T-helper 1 cell (primary cell): ENCODE measurements around the gene MAGI1.

Experiments used
- DNase-seq, 5 donors: peaks; one replicate each; pipeline ENCODE4 v3.0.0-alpha.2; 2012 to 2020

MAGI1 gene

DNA sequence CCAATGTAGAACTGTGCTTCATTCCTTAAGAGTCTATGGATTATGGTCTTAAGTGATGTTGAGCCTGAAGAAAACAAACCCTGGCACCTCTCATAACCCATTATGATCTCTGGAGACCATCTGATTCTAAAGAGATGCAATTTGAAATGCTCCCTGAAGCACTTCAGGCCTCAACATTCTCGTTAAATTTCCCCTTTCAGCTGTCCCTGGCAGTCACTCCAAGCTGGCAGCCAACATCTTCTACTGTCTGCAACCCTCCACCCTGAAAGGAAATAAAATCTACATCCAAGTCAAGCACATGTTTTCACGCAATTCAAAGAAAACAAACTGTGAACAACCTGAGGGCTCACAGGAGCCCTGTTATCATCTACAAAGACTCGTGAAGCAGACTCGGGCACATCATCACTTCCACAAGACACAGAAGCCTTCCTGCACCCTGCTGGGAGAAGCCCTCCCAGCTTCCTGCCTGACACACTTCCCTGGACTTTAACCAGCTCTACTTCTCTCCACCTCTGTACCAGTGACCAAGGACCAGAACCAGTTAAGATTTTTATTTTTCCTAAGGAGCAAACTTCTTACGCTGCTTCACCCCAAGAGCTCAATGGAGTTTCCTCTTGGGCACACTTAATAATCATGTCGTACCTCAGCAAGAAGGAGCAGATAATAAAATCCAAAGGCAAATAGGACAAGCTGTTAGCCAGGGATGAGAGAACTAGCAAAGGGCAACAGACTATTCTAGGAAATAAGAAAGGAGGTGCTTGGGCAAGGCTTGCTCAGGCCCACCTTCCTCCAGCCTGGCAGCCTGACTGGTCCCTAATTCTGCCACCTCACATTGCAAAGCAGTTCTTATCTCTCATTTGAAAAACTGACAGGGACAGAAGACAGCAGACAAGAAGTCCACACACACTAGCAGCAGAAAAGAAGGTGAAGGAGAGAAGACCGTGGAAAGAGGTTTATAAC is 67.1 kb downstream of the MAGI1 start:
- no peak for DNase-seq

- DNase-seq, result no peak
Observed at GRCh38 chr3:65968996-65969395, 69.7 kb downstream of the MAGI1 start.

DNA sequence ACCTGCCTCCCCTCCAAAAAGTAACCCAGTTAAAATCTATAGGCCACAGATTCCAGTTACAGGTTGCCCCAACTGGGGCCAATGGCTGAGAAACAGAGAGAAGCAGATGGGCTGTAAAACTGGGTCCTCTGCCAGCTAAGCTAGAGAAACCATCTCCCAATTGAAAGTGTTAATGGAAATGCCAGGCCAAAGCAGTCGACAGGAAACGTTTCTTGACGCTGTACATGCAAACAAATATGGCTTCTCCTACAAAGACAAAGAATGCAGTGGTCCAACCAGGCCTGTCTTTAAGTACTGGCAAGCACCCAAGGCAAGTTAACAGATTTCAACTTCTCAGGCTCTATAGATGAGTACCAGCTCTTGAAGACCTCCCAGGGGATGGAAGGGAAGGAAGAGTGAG is 71.3 kb downstream of the MAGI1 start:
- DNase-seq, result no peak

DNA sequence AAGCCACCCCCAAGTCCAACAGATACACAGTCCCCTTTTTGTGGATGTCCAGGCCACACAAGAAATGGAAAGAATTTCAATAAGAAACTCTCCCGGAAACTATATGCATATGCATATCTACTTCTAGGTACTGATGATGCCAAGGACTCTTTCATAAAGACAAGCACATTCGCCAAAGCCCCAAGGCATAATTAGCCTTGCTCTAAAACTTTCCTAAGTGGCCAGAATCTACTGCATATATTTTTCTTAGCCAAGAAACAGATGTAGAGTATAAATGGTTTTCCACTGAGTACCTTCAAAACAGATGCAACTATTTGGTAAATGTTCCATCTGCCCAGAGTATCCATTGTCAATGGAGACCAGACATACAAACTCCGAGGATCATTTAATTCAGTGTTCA is 73.9 kb downstream of the MAGI1 start:
- DNase-seq, result no peak

GRCh38 chr3:65963787-65964677 is 74.7 kb downstream of the MAGI1 start:
- DNase-seq, result peak in 1 of 5 donors; percentile 42

- no peak for DNase-seq
Observed at GRCh38 chr3:65961733-65962132, 77.0 kb downstream of the MAGI1 start.

GRCh38 chr3:65961128-65961527 is 77.6 kb downstream of the MAGI1 start:
- no peak for DNase-seq

DNA sequence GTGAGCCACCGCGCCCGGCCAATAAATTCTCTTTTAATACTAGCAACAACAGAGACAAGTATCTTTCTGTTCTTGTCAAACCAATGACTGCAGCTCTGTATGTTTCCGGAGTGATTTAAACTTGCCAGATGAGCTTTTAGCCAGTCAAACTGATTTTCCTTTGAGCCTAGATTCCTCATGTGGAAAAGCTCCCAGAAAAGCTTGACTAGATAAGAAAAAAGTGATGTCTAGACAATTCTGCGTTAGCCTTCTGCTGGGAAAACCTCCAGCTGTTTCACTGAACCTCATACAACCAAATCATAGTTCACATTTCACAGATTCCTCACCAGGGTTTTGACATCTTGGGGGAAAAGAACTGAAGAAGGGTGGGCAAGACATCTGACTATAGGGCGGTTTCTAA is 78.6 kb downstream of the MAGI1 start:
- DNase-seq, result no peak

- DNase-seq, result no peak
Observed at GRCh38 chr3:65958216-65958615, 80.5 kb downstream of the MAGI1 start.

DNA sequence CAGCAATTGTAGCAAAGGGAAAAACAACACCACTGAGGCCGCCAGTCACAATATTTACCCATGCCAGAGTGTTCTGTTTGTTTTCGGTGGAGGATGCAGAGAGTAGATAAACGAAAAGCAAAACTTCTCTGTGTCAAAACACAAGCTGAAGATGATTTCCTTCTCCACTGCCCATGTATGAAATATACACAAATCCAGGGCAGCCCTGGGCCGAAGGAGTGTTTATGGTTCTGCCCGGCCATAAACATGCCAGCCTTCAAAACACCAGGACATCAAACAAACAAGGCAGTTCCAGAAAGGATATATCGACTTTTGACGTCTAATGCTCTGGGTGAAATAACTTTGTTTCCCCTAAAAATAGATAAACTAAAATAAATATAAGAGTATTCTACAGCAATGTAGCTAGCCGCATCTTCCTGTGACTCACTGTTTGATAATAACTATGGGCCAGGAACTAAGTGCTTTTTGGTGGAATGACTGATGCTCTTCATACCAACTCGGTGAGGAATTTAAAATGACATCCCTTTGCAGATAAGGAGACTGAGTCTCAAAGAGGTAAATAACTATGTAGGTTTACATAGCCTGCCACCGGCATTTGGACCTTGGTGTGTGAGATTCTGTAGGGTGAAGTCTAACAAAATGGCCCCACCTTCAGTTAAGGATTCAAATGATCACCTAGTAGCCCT is 82.8 kb downstream of the MAGI1 start:
- no peak for DNase-seq

- no peak for DNase-seq
Observed at GRCh38 chr3:65953881-65954733, 84.6 kb downstream of the MAGI1 start.

DNA sequence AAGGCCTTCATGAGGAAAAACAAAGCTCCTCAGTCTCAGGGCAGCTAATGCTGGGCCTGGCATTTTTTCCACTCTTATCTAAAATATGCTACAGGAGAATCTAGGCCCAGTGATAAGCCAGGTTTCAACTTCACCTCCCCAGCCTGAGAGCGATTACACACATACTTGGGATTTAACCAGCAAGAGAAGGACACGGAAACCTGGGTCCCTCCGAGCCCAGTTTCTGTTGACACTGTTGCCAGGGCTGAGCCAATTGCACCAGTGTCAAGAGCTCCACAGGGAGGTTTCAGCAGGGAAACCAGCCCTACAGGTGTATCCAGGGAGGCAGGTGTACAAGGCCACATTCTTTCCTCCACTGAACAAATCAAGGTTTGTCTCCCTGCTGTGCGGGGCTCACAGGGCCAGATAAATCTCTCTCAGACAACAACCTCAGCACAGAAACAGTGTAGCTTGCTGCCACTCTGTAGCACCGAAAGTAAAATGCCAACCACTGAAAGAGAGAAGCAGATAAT is 85.4 kb downstream of the MAGI1 start:
- DNase-seq, result no peak

DNA sequence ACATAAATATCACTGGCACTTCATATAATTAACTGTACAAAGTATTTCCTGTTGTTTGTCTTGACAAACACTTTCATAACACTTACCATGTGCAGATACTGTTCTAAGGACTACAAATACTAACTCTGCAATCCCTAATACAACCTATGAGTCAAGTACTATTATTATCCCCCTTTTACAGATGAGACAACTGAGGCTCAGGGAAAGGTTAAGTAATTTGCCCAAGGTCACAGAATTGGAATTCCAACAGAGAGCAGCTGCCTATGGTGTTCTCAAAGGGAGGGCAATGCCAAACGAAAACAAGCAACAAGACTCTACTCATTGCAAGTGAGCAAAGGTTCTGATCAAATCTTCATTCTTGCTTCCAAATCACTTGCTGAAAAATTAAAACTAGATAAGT is 85.9 kb downstream of the MAGI1 start:
- no peak for DNase-seq

DNA sequence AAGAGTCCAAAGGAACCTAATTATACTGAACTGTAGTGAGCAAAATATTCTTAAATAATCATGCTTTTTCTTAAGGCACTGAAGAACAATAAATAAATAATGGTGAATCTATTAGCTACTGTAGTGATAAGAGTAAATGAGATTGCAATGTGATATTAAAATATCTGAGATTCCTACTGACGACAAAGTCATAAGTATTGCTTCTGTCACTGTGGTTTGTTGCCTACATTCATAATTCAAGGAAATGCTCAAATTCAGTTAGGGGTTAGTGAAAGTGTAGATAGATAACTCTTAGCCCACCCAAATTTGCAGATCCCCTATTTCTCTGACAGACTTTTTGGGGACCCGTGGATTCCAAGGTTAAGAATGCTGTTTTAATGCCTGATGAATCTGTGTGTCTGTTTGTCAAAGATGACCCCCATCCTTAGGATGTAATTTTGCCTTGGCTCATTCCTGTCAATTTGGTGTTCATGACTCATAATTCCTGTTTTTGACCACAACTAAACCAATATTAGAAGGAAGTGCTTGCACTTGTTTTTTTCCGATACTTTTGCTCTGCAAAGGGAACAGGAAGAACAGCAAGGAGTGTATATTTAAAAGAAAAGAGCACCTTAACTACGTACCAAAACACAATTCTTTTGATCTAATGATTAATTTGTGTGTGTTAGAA is 86.7 kb downstream of the MAGI1 start:
- no peak for DNase-seq

DNA sequence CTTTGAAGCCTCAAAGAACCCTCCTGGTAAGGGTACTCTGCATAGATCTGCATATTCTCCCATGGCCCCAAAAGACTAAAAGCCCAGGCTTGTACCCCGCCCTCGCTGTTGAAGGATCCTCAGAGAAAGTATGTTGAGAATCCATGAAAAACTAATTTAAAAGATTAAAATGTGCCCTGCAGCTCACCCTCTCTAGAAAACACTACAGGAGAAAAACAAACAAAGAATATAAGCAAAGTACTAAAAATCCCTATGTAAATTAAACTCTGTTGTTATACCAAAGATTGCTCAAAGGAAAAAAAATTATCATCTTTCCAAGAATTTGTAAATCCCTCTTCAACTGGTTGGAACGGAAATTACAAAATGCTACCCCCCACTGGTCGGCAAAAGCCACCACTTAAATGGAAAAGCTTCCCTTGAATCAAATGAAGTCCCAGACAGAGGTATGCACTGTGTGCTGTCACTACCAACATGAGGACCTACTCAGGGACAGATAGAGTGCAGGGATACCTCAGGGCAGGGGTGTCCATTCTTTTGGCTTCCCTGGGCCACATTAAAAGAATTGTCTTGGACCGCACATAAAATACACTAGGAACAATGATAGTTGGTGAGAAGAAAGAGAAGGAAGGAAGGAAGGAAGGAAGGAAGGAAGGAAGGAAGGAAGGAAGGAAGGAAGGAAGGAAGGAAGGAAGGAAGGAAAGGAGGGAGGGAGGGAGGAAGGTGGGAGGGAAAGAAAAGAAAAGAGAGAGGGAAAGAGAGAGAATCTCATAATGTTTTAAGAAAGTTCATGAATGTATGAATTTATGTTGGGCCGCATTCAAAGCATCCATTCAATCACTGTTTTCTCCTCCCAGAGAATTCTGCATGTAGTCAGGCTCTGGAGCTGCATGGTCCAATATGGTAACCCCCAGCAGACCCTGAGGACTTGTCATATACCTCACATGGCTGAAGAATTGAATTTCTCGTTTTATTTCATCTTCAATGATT is 88.1 kb downstream of the MAGI1 start:
- DNase-seq, result no peak

GRCh38 chr3:65948841-65949573 is 89.7 kb downstream of the MAGI1 start:
- DNase-seq, result no peak

- DNase-seq, result no peak
Observed at GRCh38 chr3:65946438-65946837, 92.3 kb downstream of the MAGI1 start.

GRCh38 chr3:65945953-65946352 is 92.8 kb downstream of the MAGI1 start:
- no peak for DNase-seq

DNA sequence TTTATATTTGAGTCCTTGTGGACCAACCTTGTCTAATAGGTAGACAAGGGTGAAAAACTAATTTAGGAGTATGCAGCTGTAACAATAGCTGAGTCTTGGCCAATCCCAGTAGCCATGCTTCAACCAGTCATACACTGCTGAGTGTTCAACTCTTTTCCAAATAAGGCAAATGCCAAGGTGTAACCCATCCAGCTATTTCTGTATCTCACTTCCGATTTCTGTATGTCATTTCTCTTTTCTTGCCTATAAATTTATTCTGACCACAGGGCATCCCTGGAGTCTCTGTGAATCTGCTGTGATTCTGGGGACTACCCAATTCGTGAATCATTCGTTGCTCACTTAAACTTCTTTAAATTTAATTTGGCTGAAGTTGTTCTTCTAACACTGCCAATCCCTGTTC is 93.2 kb downstream of the MAGI1 start:
- DNase-seq, result no peak
